ENCODE measurements around the gene RABAC1.

The RABAC1 gene

DNA sequence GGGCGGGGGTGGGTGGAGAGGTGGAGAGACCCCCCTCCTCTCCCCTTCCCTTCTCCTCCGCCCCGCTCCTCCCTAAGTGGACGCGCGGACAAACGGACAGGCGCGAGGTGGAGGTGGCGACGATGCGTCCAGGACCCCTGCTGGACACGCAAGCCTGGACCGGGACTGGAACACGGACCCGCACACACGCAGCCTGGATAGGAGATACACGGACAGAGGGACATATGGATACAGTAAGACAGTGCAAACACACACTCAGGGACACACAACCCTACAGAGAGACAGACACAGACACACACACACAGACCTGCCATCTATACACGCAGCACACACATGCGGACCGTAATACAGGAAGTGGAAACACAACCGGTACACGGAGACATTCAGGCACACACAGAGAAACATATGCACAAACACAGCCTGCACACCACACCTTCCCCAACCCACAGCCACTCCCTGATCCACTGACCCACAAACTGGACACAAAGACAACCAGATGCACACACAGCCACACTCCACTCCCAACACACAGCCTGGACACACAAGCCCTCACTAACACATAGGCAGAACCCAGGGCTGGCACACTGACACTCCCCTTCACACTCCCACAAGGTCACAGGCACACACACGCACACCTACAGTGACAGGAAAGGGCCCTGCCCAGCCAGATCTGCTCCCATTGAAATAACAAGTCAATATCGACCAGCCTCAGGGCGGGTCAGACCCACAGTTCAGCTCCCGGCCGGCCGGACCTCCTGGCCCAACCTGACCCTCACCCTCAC lies 30.2 kb downstream of the RABAC1 start:
- peak; percentile 39 for DNase-seq (ENCODE audit: low spot score)

DNA sequence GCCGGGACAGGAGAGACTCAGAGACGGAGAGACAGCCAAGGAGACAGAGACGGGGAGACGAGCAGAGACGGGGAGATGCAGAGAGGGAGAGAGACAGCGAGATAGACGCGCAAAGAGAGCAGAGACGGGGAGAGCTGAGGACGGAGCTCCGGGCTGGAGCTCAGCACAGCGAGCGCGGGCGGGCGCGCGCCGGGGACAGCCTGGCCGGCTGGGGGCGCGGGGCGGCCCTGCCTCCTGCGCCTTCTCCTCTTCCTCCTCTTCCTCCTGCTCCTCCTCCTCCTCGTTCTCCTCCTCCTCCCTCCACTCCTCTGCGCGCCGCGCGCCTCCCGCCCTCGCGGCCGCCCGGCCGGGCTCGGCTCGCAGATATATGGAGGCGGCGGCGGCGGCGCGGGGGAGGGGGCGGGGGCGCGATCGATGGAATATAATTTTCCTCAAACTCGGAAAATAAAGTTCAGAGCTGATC lies 30.9 kb downstream of the RABAC1 start, which contains the start of gene ERFL:
TSS of gene ERFL (minus strand) at position 229 of the 463 bp plus-strand sequence. CDS start 15,530 bp downstream, outside the sequence.
- DNase-seq (ENCODE audit: low spot score) = no peak

DNA sequence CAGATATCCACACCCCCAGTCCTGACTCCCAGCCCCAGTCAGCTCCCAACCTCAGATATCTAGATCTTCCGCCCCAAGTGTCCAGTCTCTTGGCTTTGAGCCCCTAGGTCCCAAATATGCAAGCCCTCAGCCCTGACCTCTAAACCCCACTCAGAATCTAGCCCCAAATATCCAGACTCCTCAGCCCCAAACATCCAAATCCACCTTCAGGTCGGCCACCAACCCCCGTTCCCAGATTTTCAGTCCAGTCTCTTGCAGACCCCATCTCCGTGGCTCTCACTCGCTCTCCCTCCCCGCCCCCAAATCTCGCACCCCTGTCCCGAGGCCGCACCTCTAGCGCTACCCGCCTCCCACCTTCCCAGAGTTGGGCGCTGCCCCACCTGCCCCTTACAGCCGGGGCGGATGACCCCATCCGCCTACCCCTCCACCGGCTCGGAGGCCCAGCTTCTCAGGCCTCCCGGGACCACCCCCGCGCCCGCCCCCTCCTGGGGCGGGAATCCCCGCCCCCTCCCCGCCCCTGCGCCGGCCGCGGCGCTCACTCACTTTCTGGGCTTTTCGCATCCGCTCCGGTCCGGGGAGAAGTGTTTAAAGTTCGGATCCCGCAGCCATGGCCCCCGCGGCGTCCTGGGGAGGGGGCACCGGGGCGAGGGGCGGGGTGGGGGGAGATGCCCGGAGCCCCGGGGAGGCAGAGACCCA lies 31.5 kb downstream of the RABAC1 start:
- DNase-seq (ENCODE audit: low spot score) = peak; percentile 27

DNA sequence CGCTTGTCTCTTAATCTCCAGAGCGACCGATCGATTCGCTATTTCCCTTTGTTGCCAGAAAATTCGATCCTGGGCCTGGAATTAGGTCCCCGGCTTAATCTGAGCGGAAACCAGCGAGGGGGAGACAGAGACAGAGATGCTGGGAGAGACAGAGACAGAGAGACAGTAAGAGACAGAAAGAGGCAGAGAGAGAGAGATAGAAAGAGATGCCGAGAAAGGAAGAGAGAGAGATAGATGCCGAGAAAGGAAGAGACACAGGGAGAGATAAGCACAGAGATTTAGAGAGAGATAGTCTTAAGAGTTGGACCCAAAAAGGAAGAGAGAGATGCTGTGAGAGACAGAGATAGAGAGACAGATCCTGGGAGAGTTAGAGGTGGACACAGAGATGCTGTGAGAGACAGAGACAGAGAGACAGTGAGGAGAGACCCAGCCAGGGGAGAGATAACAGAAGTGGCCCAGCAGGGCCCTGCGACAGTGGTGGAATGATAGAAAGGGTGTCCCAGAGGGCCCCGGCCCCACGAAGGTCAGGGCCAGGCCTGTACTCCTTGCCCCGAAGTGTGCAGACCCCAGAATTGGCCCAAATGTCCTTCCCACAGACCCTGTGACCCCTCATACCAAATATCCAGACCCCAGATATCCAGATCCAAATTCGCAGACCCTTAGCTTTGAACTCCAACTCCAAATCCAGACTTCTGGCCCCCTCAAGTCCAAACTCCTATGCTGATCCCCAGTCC lies 32.2 kb downstream of the RABAC1 start:
- DNase-seq (ENCODE audit: low spot score) = no peak

DNA sequence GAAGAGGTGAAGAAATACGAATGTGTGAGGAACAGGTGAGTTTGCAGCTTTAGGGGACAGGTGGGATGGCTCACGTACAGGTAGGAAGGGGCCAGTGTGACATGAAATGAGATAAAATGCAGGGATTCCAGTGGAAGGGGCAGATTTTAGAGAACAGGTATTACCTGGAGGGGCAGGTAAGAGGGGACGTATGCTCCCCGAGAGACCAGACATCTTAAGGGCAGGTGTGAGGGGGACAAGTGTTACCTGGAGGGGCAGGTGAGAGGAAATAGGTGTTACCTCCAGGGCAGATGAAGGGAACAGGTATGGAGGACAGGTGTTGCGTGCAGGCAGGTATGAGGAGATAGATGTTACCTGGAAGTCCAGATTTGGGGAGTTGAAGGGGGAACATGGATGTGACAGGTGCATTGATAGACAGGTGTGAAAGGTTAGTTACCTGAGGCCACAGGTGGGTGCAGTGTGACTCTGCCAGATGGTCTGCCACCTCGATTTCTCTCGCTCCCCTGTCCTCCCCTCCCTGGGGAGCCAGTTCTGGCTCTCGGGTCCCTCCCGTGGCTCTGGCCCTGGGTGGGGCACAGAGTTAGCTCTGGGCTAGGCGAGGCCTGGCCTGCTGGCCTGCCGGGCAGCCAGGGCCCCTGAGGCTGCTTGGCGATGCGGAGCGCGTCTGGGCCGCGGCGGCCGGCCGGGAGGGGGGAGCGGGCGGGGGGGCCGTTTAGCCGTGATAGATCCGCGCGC lies 32.9 kb downstream of the RABAC1 start:
- no peak for DNase-seq (ENCODE audit: low spot score)

DNA sequence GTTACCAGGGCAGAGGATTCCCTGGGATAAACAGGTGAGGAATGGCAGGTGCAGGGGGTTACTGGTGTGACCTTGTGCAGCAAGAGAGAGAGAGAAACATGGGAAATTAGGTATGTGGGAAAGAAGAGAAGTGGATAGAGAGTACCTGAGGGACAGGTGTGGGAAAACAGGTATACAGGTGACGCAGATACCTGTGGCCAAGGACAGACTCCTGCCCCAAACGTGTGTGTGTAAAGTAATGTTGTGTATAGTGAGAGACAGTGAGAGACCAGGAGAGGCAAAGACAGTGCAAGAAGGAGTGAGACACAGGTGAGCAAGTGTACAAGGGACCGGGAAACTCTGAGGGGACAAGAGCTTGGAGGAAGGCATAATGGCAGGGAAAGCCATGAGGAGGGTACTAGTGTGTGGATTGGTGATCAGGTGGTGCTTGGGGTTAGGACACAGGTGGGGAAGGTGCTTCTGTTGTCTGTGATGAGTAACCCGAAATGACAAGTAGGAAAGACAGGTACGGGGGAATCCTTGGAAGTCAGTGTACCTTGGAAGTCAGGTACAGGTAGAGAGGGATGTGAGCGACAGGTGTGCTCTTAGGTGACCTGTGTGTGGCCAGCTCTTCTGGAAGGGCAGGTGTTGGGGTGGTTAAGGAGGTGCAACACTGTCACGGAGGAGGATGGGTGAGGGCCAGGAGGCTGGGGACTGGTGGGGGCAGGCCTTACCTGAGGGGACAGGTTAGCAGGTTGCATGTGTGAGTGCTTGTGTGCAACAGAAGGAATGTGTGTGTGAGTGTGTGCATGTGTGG lies 33.7 kb downstream of the RABAC1 start:
- no peak for DNase-seq (ENCODE audit: low spot score)

DNA sequence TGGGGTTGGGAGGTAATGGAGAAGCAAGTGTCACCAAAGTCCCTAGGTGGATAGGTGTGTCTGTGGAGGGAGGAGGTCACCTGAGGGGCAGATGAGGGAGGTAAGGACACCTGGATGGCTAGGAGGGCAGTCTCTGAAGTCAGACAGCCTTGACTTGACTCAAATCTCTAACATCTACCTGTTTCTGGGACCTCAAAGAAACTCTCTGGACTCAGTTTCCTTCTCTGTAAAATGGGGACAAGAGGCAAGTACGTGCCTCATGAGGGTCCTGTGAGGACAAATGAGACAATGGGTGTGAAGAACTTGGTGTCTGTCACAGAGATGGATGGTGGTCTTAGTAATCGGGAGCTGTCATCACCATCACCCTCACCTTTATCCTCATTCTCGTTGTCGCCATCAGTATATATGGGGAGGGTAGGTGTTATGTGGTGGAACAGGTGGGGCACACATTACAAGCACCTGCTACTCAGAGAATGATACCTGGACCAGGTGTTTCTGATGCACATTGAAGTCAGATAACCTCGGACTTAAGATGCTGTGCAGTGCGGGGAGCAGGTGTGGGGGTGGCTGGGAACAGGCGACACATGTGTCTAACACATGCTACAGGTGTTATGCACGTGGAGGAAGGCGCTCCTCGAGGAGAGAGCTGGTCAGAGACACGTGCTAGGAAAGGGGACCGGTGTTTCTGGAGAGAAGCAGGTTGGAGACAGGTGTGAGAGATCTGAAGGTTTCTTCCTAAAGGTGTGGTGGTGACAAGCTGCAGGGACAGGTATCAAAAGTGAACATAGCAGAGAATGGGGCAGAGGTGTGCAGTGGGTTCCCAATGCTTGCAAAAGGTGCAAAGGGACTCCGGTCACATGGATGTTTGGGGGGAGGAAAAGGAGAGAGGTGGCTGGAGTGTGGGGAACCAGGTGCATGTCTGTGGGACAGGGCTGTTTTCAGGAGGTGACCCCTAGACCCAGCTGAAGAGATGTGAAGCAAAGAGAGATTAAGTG lies 34.7 kb downstream of the RABAC1 start:
- no peak for DNase-seq (ENCODE audit: low spot score)

DNA sequence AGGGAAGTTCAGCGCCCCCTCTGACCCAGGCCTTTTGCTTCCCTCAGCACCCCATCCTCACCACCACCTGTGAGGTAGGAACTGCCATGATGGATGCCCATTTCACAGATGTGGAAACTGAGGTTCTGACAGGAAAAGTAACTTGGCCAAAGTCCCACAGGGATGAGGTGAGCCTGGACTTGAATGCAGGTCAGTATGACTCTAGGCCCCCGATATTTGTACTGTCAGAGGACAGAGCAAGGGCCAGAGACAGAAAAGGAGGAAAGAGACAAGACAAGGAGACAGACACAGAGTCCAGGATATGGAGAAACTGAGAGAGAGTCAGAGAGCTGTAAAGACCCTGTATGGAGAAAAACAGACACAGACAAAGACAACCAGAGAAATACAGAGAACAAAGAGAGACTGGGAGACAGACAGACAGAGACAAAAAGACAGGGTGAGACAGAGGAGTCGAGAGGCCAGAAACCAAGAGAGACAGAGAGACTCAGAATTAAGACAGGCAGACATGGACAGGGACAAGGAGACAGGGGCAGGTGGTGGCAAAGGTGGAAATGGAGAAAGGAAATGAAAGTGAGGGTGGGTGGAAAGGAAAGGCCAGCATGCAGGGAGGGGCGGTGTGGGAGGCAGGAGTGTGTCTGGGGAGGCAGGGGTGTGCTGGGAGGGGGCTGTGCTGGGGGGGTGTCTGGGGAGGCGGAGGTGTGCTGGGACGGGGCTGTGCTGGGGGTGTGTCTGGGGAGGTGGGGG lies 35.9 kb downstream of the RABAC1 start:
- no peak for DNase-seq (ENCODE audit: low spot score)

DNA sequence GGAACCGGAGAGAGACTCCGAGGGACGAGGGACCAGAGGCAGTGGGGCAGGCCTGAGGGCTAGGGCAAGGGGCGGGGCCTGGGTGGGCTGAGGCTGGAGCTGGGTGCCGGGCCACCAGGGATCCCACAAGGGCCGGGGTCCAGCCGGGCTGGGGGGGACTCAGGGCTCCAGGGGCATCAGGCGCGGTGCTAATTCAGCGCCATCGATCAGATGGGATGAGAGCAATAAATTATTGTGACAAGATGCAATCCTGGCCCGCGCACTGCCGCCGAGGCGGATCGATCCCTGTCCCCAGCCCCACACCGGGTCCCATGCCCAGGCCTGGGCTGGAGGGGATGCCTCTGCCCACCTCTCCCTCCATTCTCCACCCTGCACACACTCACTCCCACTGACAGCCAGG lies 36.5 kb downstream of the RABAC1 start:
- DNase-seq (ENCODE audit: low spot score) = no peak

DNA sequence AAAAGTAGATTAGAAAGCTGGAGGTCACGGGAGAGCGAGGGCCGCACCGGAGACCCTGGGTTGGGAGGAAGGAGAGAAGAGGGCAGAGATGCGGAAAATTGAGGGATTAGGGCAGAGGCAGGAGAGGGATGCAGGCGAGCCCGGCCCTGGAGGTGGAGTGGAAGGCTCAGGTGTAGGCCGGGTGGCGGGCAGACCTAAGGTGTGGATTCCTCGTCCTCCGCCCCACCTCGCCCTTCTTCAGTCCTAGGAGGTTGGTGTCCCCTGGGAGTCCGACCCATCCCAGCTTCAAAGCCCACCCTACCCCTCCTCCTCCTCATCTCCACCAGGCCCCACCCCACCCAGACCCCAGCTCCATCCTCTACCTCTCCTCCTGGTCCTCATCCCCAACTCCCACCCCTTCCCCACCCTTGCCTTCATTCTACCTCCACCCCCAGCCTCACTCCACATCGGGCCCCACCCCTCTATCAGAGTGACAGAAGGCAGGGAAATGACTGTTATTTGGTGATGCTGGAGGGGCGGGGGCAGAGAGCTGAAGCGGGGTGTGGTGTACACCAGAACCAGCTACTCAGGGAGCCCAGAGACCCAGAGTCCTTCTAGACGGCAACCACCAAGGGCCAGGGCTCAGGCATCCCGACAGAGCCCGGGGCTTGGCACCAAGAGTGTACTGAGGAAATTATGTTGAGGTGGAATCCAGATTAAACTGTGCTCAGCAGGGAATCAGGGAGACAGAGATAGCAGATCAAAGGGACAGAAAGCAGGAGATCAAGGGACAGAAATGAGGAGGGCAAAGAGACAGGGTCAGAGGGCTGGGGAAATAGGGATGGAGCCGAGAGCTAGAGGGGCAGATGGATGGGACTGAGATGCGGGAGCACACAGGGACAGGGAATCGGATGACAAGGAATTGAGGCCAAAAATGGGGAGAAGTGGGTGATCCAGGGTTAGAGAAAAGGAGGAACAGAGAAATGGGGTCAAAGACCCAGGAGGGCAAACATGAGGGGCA lies 37.2 kb downstream of the RABAC1 start:
- no peak for DNase-seq (ENCODE audit: low spot score)

DNA sequence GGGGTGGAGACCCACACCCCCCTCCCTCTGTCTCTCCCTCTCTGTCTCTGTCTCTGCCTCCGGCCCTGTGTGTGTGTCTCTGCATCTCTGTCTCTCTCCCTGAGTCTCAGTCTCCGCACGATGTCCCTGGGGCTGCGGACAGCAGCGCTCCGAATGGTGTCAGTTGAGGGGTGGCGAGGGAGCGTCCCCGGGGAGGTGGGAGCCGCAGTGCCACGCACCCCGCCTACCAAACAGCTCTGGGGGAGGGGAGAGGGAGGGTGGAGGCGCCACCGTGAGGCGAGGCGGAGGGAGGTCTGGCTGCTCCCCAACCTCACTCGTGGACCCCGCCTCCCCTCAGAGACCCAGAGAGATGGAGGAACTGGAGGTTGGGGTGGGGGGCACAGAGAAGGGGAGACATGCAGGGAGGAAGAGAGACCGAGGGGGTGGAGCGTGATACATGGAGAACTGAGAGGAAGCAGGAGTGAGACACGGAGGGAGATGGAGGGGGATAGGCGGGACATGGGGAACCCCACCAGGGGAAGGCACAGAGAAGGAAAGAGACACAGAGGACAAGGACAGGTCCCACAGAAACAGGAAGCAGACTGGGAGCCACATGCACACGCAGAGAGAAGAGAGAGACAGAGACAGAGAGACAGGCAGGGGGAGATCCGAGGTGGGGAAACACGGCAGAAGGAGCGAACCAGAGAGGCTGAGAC lies 38.1 kb downstream of the RABAC1 start:
- DNase-seq (ENCODE audit: low spot score) = no peak

DNA sequence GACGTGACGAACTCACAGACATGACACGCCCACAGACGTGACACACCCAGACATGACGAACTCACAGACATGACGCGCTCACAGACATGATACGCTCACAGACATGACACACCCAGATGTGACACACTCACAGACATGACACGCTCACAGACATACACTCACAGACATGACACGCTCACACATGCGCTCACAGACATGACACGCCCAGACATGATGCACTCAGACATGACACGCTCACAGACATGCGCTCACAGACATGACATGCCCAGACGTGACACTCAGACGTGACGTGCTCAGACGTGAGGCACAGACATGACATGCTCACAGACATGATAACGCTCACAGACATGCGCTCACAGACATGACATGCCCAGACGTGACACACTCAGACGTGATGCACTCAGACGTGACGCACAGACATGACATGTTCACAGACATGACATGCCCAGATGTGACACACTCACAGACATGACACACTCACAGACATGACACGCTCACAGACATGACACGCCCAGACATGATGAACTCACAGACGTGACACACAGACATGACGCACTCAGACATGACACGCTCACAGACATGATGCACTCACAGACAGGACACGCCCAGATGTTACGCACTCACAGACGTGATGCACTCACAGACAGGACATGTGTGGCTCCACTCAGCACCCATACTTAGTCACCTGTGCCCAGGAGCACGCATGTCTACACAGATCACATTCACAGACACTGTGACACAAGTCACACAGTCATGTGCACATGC lies 39.0 kb downstream of the RABAC1 start:
- DNase-seq (ENCODE audit: low spot score) = no peak

DNA sequence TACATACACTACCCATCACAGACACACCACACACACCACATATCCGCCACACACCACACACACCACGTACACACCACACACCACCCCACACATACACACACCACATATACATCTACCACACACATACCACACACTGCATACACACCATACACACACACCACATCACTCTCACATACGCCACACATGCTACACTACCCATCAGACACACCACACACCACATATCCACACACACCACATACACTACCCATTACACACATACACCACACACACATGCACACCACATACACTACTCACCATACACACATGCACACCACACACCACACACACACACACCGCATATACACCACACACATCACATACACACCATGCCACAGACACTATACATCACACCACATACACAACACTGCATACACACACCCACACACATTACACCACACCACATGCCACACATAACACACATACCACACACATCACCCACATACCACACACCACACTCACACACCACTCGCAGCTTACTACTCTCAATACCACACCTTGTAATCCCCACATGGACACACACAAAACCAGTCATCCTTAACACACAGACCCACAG lies 40.4 kb downstream of the RABAC1 start:
- no peak for DNase-seq (ENCODE audit: low spot score)

DNA sequence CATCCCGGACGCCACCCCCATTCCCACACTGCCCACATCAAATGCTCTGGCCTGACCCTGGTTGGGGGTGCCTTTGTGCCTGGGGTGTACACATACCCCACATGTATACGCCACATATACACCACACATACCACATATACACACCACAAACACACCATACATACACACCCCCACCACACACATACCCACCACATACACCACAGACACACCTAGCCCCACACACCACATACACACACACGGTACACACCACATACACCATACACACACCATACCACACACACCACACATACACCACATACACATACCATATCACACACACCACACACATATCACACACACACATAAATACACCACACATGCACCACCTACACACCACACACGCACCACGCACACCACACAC lies 41.0 kb downstream of the RABAC1 start:
- DNase-seq (ENCODE audit: low spot score) = no peak

DNA sequence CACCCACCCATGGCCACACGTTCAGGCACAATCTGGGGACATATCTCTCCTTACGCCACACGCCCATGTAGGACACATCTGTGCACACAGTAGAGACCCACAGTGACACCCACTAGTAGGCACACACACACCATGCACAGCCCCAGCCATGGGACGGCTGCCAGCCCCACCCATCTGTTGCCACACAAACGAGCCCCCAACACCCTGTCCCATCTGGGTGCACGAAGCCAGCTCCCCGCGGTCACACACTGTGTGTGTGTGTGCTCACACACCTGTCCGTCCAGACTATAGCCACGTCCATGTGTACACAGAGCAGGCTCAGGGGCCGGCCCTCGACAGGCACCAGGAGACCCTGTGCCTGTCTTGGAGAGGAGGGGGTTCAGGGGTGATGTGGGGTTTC lies 41.4 kb downstream of the RABAC1 start:
- DNase-seq (ENCODE audit: low spot score) = no peak

DNA sequence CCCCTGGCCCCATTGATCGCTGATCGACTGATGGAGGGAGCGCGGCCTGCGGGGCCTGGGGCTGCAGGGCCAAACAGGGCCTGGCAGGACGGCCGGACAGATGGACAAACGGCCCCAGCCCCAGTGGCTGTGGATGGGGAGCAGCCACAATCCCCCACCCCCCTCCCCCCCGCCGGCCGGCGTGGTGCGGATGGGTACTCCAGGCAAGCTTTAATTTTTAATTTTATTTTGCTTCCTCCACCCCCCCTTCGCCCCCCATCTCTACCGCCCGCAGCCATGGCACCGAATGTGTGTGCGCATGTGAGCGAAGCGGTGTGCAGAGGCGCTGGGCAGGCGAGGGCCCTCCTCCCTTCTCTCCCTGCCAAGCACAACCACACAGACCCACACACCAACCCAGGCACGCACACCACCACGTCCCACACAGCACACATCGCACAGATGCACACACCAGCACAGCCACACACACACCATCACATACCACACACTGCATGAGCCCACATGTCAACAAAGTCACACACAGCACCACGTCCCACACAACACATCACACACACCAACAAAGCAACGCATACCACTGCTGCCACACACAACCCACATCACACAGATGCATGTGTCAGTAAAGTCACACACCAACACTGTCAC lies 43.2 kb downstream of the RABAC1 start:
- DNase-seq (ENCODE audit: low spot score) = no peak
